GM04504 (cell line): ENCODE data around the gene RPL22L1.
"Not testable (repeated sequence)": the region's sequence is repeated elsewhere in the genome, so short reads cannot be mapped to it uniquely, and the experiment has no call there.

Experiments used
- DNase-seq: peaks from one replicate; pipeline ENCODE4 v3.0.0-alpha.2; 2012; ENCODE audit warnings: low read depth

Gene RPL22L1

GRCh38 chr3:170826047-170826446 is 43.9 kb downstream of the RPL22L1 start:
- DNase-seq: no peak

- DNase-seq: not testable (repeated sequence)
Measured at GRCh38 chr3:170823562-170823961, 46.4 kb downstream of the RPL22L1 start.

GRCh38 chr3:170818325-170818724 is 51.7 kb downstream of the RPL22L1 start:
- DNase-seq: not testable (repeated sequence)

- DNase-seq: not testable (repeated sequence)
Measured at GRCh38 chr3:170817471-170817870, 52.5 kb downstream of the RPL22L1 start.

GRCh38 chr3:170816841-170817240 is 53.2 kb downstream of the RPL22L1 start:
- DNase-seq: no peak

- no peak for DNase-seq
Measured at GRCh38 chr3:170816341-170816740, 53.7 kb downstream of the RPL22L1 start.

GRCh38 chr3:170815936-170816335 is 54.1 kb downstream of the RPL22L1 start:
- no peak for DNase-seq

GRCh38 chr3:170815340-170815739 is 54.7 kb downstream of the RPL22L1 start:
- no peak for DNase-seq
